OCI-LY1 (cell line): ENCODE results near the gene AP1B1.

Experiments
- H2AFZ ChIP-seq: fragments of 200-600 bp; sonication (generic), shearing (Covaris generic); 2 replicates; pipeline ENCODE4 v1.6.0; 2014; ENCODE audit warnings: antibody characterized with exemption, mild to moderate bottlenecking, low read length
- H3F3A ChIP-seq: fragments of 200-600 bp; sonication (generic), shearing (Covaris generic); 2 replicates; pipeline ENCODE4 v1.6.0; 2014; ENCODE audit warnings: mild to moderate bottlenecking, antibody characterized with exemption, low read length, moderate library complexity; ENCODE audit not compliant: insufficient read depth
- H3K27ac ChIP-seq: fragments of 200-600 bp; sonication (generic); 2 replicates; pipeline ENCODE4 v1.5.1; 2014; ENCODE audit warnings: low read length, mixed run types, mild to moderate bottlenecking, low read depth; ENCODE audit not compliant: poor library complexity, severe bottlenecking
- H3K27me3 ChIP-seq: fragments of 200-600 bp; sonication (generic); 2 replicates; pipeline ENCODE4 v1.6.0; 2014; ENCODE audit warnings: antibody characterized with exemption, mild to moderate bottlenecking, low read length, moderate library complexity; ENCODE audit not compliant: insufficient read depth
- H3K36me3 ChIP-seq: fragments of 200-600 bp; sonication (generic); 2 replicates; pipeline ENCODE4 v1.6.1; 2014; ENCODE audit warnings: mild to moderate bottlenecking, antibody characterized with exemption, low read length, moderate library complexity, mixed read lengths; ENCODE audit not compliant: insufficient read depth
- H3K4me1 ChIP-seq: fragments of 200-600 bp; sonication (generic); 2 replicates; pipeline ENCODE4 v1.5.1; 2014; ENCODE audit warnings: mild to moderate bottlenecking, low read length, moderate library complexity; ENCODE audit not compliant: insufficient read depth, severe bottlenecking
- H3K4me2 ChIP-seq: fragments of 200-600 bp; sonication (generic), shearing (Covaris generic); 2 replicates; pipeline ENCODE4 v1.6.1; 2014; ENCODE audit warnings: low read length
- H3K4me3 ChIP-seq: fragments of 200-600 bp; sonication (generic); 2 replicates; pipeline ENCODE4 v1.5.1; 2014; ENCODE audit warnings: low read length, low read depth, mild to moderate bottlenecking, mixed read lengths; ENCODE audit not compliant: poor library complexity, severe bottlenecking
- H3K79me2 ChIP-seq: fragments of 200-600 bp; shearing (Covaris generic); 2 replicates; pipeline ENCODE4 v1.6.1; 2016; ENCODE audit warnings: mixed run types, low read length, mixed read lengths; ENCODE audit not compliant: insufficient read depth
- H3K9ac ChIP-seq: fragments of 200-600 bp; sonication (generic), shearing (Covaris generic); 2 replicates; pipeline ENCODE4 v1.6.1; 2014; ENCODE audit warnings: mild to moderate bottlenecking, low read length, mixed read lengths
- H3K9me2 ChIP-seq: fragments of 200-600 bp; sonication (generic), shearing (Covaris generic); 2 replicates; pipeline ENCODE4 v1.6.1; 2014; ENCODE audit warnings: low read depth, mild to moderate bottlenecking, low read length, mixed read lengths
- H3K9me3 ChIP-seq: fragments of 200-600 bp; shearing (Covaris generic); 2 replicates; pipeline ENCODE4 v1.6.1; 2014; ENCODE audit warnings: low read length, mixed read lengths
- H4K20me1 ChIP-seq: fragments of 200-600 bp; sonication (generic), shearing (Covaris generic); 2 replicates; pipeline ENCODE4 v1.6.0; 2016; ENCODE audit warnings: mild to moderate bottlenecking, low read length; ENCODE audit not compliant: insufficient read depth
- EZH2 ChIP-seq: fragments of 200-600 bp; sonication (generic), shearing (Covaris generic); IDR thresholded peaks from 2 replicates; pipeline ENCODE4 v1.8.0; 2017; ENCODE audit warnings: borderline replicate concordance, mixed run types, mild to moderate bottlenecking, antibody characterized with exemption, low read length, moderate library complexity, mixed read lengths
- TF ChIP-seq, protein P1 (sequence below): fragments of 200-600 bp; sonication (generic), shearing (Covaris generic); IDR thresholded peaks from 2 replicates; pipeline ENCODE4 v1.5.1; 2017; ENCODE audit warnings: mild to moderate bottlenecking, antibody characterized with exemption, low read length, moderate library complexity, mixed read lengths

AP1B1 gene

DNA sequence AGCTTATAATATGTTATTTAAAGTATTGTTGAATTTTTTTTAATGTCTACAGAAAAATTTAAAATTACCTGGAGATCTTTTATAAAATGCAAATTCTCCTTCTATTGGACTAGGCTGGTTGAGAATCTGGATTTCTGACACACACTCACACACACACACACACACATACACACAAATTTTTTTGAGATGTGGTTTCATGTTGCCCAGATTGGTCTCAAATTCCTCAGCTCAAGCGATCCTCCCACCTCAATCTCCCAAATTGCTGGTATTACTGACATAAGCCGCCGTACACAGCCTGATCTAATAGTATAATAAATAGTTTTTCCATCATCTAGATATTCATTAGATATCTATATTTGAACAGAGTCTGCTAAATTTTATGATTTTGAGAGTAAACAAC is 45.5 kb upstream of the AP1B1 start:
- Histone ChIP-seq H3K36me3 (no peaks in the 10 kb centered on the region), H3K9ac (no peak overlapping the region), H3K27ac (no peak overlapping the region), H3K9me2 (no peaks in the 10 kb centered on the region), H3K9me3 (no peaks in the 10 kb centered on the region), H3K4me1 (no peaks in the 10 kb centered on the region), H3K27me3 (peaks cover 5% of the 10 kb centered on the region; the same call in 1 of the 2 replicates), H2AFZ (no peak overlapping the region), H3K4me2 (no peak overlapping the region), H3F3A (no peaks in the 10 kb centered on the region), H3K79me2 (no peaks in the 10 kb centered on the region), H3K4me3 (no peak overlapping the region), H4K20me1 (no peaks in the 10 kb centered on the region)
- TF ChIP-seq, protein P1, sequence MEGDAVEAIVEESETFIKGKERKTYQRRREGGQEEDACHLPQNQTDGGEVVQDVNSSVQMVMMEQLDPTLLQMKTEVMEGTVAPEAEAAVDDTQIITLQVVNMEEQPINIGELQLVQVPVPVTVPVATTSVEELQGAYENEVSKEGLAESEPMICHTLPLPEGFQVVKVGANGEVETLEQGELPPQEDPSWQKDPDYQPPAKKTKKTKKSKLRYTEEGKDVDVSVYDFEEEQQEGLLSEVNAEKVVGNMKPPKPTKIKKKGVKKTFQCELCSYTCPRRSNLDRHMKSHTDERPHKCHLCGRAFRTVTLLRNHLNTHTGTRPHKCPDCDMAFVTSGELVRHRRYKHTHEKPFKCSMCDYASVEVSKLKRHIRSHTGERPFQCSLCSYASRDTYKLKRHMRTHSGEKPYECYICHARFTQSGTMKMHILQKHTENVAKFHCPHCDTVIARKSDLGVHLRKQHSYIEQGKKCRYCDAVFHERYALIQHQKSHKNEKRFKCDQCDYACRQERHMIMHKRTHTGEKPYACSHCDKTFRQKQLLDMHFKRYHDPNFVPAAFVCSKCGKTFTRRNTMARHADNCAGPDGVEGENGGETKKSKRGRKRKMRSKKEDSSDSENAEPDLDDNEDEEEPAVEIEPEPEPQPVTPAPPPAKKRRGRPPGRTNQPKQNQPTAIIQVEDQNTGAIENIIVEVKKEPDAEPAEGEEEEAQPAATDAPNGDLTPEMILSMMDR: no peak
- no peak for TF ChIP-seq EZH2

- no peak overlapping the region for H2AFZ ChIP-seq
- TF ChIP-seq EZH2: no peak
- TF ChIP-seq, protein P1: no peak
- no peak overlapping the region for H3K4me3 ChIP-seq
Observed at GRCh38 chr22:29431986-29432385, 43.6 kb upstream of the AP1B1 start.

DNA sequence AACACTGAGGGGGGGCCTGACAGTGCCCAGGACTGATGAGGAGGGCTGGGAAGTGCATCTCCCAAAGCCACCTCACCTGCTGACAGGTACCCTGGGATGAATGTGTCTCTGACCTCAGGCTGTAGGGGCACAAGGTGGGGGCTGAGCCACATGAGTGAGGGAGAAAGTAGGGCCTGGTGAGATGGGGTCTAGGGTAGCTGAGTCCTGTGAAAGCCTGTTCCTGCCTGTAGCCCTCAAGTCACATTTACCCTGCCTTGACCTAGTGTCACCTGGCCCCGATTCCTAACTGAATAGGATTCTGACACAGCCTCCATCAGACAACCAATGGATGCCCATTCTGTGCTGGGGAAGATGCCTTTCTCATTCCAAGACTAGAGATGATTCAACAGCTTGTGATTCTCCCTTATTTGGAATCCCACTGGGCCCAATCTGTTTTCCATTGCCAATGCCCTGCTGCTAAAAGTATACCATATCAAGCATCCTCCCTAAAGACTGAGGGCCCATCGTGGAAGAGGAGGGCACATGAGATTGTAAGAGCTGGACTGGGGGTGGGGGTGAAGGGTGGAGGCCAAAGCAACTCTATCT is 38.9 kb upstream of the AP1B1 start:
- TF ChIP-seq, protein P1: no peak
- no peak for TF ChIP-seq EZH2
- no peaks in the 10 kb centered on the region for H3F3A ChIP-seq

More at GRCh38 chr22:29431986-29432385, 43.6 kb upstream of the AP1B1 start:
- Histone ChIP-seq H3K79me2 (no peaks in the 10 kb centered on the region), H3K9ac (no peak overlapping the region), H3F3A (no peaks in the 10 kb centered on the region), H3K9me2 (no peaks in the 10 kb centered on the region), H3K9me3 (no peaks in the 10 kb centered on the region), H3K27me3 (peaks cover 5% of the 10 kb centered on the region; the same call in 1 of the 2 replicates), H3K36me3 (no peaks in the 10 kb centered on the region), H4K20me1 (no peaks in the 10 kb centered on the region), H3K27ac (no peak overlapping the region), H3K4me1 (no peaks in the 10 kb centered on the region), H3K4me2 (no peak overlapping the region)

More for the DNA sequence above, 38.9 kb upstream of the AP1B1 start:
- Histone ChIP-seq H3K9me2 (no peaks in the 10 kb centered on the region), H3K27ac (no peak overlapping the region), H3K79me2 (no peaks in the 10 kb centered on the region), H3K4me1 (no peaks in the 10 kb centered on the region), H3K9me3 (no peaks in the 10 kb centered on the region), H4K20me1 (no peaks in the 10 kb centered on the region), H2AFZ (no peak overlapping the region), H3K36me3 (no peaks in the 10 kb centered on the region), H3K4me3 (no peak overlapping the region), H3K27me3 (peaks cover 11% of the 10 kb centered on the region; the same call in 1 of the 2 replicates), H3K4me2 (no peak overlapping the region), H3K9ac (no peak overlapping the region)
